Hippocampal formation (tissue), 2 donors: ENCODE data around the gene NUBP2.

Source experiments
- DNase-seq, 2 donors: peaks; one replicate each; lab custom pipeline; 2025; lab: John Stamatoyannopoulos, UW

Gene NUBP2

DNA sequence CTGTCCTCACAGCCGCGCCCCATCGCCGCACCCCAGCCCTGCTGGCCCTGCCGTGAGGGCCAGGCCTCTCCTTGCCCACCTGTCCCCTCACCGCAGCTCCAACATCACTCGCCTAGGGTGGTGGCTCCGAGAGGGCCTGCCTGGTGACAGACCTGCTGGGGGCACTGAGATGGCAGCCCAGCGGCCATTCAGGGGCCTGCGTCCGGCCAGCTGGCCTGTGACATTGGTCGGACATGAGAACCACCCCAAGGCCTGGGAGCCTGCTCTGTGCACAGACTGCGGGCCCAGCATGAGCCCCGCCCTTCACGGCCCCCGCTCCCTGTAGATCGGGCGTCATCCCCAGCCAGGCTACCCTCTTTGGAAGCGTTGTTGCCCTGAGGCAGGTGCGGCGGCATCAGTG is 23.2 kb upstream of the NUBP2 start:
- no peak for DNase-seq

- DNase-seq = no peak
Observed at GRCh38 chr16:1760911-1761310, 21.8 kb upstream of the NUBP2 start.

DNA sequence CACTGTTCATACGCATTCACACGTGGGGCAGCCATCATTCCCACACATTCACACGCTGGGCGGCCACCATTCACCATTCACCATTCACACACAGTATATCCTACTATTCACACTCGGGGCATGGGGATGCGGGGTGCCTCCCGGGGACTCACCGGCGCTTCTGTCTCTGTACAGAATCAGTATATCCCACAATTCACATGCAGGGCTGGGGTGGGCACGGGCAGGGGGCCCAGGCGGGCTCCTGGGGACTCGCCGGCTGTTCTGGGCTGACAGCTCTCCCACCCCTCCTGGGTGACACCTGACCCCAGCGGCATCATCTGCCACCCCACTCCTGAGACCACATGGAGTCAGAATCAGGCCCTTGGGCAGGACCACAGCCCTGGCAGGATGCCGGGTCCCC is 21.0 kb upstream of the NUBP2 start:
- no peak for DNase-seq

DNA sequence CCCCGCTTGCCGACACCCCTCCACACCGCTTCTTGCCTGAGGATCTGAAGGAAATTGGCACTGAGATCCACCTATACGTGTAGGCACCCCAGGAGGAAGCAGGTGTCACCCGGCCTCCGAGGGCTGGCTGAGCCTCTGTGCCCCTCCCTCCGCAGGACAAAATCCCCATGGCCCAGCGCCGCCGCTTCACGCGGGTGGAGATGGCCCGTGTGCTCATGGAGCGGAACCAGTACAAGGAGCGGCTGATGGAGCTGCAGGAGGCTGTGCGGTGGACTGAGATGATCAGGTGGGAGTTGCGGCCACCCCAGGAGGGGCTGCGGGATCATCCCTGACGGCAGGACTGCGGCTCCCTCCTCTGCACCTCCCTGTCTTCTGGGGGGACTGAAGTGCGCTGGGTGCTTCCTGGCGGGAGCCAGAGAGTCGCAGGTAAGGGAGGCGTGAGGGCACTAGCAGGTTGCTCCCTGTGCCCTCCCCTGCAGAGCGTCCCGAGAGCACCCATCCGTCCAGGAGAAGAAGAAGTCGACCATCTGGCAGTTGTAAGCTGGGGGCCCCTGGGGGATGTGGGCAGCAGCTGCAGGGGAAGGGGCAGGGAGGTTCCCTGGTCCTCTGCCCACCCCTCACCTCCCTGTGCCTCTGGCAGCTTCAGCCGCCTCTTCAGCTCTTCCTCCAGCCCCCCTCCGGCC is 20.4 kb upstream of the NUBP2 start:
- DNase-seq = no peak

DNA sequence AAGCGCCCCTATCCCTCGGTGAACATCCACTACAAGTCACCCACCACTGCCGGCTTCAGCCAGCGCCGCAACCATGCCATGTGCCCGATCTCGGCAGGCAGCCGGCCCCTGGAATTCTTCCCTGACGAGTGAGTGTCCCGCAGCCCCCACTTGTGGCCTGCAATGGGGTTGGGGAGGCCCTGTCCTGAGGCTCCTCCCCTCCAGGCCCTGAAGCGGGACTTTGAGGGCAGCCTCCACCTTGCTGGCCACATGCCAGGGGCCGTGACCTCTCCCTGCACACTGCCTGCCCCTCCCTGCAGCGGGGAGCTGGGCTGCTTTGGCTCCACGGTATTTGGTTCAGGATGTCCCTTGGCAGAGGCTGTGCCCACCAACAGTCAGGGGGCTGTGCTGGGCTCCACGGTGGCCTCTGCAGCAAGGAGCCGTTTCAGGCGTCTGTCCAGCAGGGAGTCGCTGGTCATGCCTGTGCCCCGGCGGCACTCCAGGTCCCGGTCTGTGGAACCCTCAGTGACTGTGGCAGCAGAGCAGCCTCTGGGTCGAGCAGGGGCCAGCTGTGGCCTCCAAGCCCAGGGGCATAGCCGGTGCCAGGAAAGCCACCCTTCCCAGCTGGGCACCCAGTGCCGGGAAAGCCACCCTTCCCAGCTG is 19.8 kb upstream of the NUBP2 start:
- no peak for DNase-seq

- DNase-seq = no peak
Observed at GRCh38 chr16:1763521-1764511, 18.9 kb upstream of the NUBP2 start.

GRCh38 chr16:1764971-1765370 is 17.8 kb upstream of the NUBP2 start:
- no peak for DNase-seq

DNA sequence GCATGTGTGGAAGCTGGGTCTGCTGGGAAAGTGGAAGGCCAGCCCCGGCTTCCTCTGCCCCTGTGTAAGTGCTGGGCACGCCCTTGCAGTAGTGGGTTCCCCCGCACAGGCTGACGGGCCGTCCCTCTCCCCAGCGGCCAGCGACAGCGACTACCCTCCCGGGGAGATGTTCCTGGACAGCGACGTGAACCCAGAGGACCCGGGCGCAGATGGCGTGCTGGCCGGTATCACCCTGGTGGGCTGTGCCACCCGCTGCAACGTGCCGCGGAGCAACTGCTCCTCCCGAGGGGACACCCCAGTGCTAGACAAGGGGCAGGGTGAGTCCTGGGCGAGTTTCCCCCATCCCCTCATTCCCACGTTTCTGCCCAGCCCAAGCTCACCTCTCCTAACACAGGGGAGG is 16.9 kb upstream of the NUBP2 start:
- DNase-seq = no peak

GRCh38 chr16:1766231-1766630 is 16.5 kb upstream of the NUBP2 start:
- no peak for DNase-seq

GRCh38 chr16:1766701-1767100 is 16.1 kb upstream of the NUBP2 start:
- DNase-seq = no peak

GRCh38 chr16:1767116-1767994 is 15.4 kb upstream of the NUBP2 start:
- DNase-seq = no peak

- DNase-seq = no peak
Observed at GRCh38 chr16:1768061-1768766, 14.5 kb upstream of the NUBP2 start.

GRCh38 chr16:1768767-1769401 is 13.9 kb upstream of the NUBP2 start:
- no peak for DNase-seq

GRCh38 chr16:1769402-1770300 is 13.1 kb upstream of the NUBP2 start:
- DNase-seq = no peak

- peak in 1 of 2 donors; percentile 14 for DNase-seq
Observed at GRCh38 chr16:1770328-1771187, 12.2 kb upstream of the NUBP2 start.

DNA sequence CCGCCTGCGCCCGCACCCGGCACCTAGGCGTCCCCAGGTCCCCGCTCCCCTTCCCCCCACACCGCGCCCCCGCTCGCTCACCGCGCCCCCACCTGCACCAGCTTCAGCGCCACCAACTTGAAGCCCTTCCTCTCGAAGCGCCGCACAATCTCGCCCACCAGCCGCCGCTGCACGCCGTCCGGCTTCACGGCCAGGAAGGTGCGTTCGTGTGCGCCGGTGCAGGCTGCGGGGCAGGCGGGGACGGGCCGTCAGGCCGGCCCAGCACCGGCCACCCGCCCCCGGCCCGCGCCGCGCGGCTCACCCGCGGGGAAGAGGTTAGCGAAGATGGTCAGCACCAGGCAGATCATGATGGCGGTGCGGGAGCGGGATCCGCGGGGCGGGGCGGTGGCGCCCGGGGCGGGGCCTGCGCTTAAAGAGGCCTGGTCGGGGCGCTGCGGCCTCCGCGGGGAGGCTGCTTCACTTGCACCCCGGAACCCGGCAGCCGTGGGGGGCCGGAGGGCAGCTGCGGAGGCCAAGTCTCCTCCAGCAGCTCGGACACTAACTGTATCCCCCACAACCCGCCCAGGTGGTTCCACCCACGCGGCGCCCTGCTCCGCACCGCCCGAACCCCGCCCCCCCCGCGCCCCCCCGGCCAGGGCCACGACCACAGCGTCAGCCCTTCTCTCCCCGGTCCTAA is 11.4 kb upstream of the NUBP2 start, which contains the start of gene NME3:
TSS of gene NME3 (minus strand) at position 356 of the 676 bp plus-strand sequence. CDS start at position 347, 9 bp downstream.
- peak; percentile 41 to 62 for DNase-seq

- DNase-seq = no peak
Observed at GRCh38 chr16:1771864-1772361, 10.8 kb upstream of the NUBP2 start.
